ENCODE data around the gene HELQ.
"Not testable (repeated sequence)": the region's sequence is repeated elsewhere in the genome, so short reads cannot be mapped to it uniquely, and the experiment has no call there.

Gene HELQ

GRCh38 chr4:83438719-83439118, 16.9 kb downstream of the HELQ start:
- no peak for DNase-seq

GRCh38 chr4:83436680-83437079, 18.9 kb downstream of the HELQ start:
- no peak for DNase-seq

GRCh38 chr4:83431200-83431599, 24.4 kb downstream of the HELQ start:
- DNase-seq = no peak

- DNase-seq = no peak
Measured at GRCh38 chr4:83418211-83418610, 37.4 kb downstream of the HELQ start.

- DNase-seq = no peak
Measured at GRCh38 chr4:83417566-83417965, 38.1 kb downstream of the HELQ start.

- no peak for DNase-seq
Measured at GRCh38 chr4:83413676-83414075, 41.9 kb downstream of the HELQ start.

GRCh38 chr4:83408908-83409307, 46.7 kb downstream of the HELQ start:
- no peak for DNase-seq

GRCh38 chr4:83405844-83406816, 49.5 kb downstream of the HELQ start:
- no peak for DNase-seq

- not testable (repeated sequence) for DNase-seq
Measured at GRCh38 chr4:83398158-83398557, 57.5 kb downstream of the HELQ start.

- DNase-seq = no peak
Measured at GRCh38 chr4:83393908-83394307, 61.7 kb downstream of the HELQ start.

GRCh38 chr4:83392562-83392961, 63.1 kb downstream of the HELQ start:
- DNase-seq = no peak

- no peak for DNase-seq
Measured at GRCh38 chr4:83390944-83391343, 64.7 kb downstream of the HELQ start.

- DNase-seq = no peak
Measured at GRCh38 chr4:83389756-83390505, 65.7 kb downstream of the HELQ start.

GRCh38 chr4:83389037-83389720, 66.4 kb downstream of the HELQ start:
- DNase-seq = no peak

- DNase-seq = no peak
Measured at GRCh38 chr4:83388313-83388676, 67.3 kb downstream of the HELQ start.

GRCh38 chr4:83387476-83388312, 67.9 kb downstream of the HELQ start:
- DNase-seq = no peak

GRCh38 chr4:83387012-83387411, 68.6 kb downstream of the HELQ start:
- no peak for DNase-seq

GRCh38 chr4:83382850-83383249, 72.8 kb downstream of the HELQ start:
- DNase-seq = no peak

GRCh38 chr4:83381173-83381572, 74.5 kb downstream of the HELQ start:
- DNase-seq = no peak

- peak; percentile 11 for DNase-seq
Measured at GRCh38 chr4:83378419-83378818, 77.2 kb downstream of the HELQ start.

- DNase-seq = no peak
Measured at GRCh38 chr4:83372931-83373330, 82.7 kb downstream of the HELQ start.

- DNase-seq = no peak
Measured at GRCh38 chr4:83371936-83372335, 83.7 kb downstream of the HELQ start.

GRCh38 chr4:83371235-83371634, 84.4 kb downstream of the HELQ start:
- DNase-seq = no peak

All from COR-L47 (cell line).